Activated effector memory CD4-positive, alpha-beta T cell treated with anti-CD3 and anti-CD28 coated beads, Interleukin-2, amount 50 U/mL, for 16 hours (primary cell): ENCODE measurements around the gene XPNPEP2.

Experiments
- DNase-seq: peaks from one replicate; pipeline ENCODE4 v3.0.0-alpha.2; 2020

The XPNPEP2 gene

GRCh38 chrX:129802863-129803262 lies 64.1 kb downstream of the XPNPEP2 start:
- no peak for DNase-seq

- DNase-seq: no peak
These were observed 66.0 kb downstream of the XPNPEP2 start for GRCh38 chrX:129804806-129805205.

GRCh38 chrX:129808158-129808828 lies 69.5 kb downstream of the XPNPEP2 start:
- no peak for DNase-seq

- DNase-seq: no peak
These were observed 70.3 kb downstream of the XPNPEP2 start for GRCh38 chrX:129808829-129809796.

DNA sequence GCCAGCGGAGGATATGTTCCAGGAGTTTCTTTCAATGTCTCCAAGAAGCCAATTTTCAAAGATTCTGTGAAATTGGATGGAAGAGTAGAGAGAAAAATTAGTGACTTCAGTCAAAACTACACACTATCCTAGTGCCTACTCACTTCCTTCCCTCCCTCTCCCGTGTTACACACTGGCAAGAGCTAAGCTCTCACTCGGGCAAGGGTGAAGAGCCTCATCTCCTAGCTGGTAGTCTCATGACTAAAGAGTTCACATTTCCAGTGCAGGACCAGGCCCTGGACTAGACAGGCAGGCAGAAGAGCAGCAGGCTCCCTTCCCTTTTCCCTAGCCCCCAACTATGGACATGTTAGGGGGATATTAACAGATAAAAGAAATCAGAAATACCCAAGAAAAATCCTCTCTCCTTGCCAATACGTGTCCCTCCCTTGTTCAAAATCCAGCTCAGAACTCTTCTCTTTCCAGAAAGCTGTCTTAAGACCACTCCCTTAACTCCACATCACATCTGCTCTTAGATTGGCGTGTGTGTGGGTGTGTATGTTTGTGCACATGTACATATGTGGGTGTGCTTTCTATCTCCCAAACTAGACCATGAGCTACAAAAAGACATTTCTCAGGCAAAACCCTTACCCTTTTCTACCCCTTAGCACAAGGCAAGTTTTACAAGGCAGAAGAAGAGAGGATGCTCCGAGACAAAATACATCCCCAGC lies 75.0 kb downstream of the XPNPEP2 start:
- no peak for DNase-seq

DNA sequence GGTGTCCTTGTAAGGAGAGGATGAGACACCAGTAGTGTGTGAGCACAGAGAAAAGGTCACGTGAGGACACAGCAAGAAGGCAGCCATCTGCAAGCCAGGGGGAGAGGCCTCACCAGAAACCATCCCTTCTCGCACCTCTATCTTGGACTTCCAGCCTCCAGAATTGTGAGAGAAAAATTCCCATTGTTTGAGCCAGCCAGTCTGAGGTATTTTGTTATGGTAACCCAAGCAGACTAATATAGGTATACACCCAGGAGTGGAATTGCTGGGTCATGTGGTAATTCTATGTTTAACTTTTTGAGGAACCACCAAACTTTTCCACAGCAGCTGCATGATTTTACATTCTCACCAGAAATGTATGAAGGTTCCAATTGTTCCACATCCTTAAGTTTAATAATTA lies 79.3 kb downstream of the XPNPEP2 start:
- DNase-seq: no peak
